ENCODE data around the gene ARSI. TPM values are rescaled to one million over a fixed set of nuclear protein-coding genes. Genes with fewer than 3 reads are reported as not detected.

The ARSI gene
- total RNA-seq, 1 experiment from 2014 or later, result 0.71 TPM

DNA sequence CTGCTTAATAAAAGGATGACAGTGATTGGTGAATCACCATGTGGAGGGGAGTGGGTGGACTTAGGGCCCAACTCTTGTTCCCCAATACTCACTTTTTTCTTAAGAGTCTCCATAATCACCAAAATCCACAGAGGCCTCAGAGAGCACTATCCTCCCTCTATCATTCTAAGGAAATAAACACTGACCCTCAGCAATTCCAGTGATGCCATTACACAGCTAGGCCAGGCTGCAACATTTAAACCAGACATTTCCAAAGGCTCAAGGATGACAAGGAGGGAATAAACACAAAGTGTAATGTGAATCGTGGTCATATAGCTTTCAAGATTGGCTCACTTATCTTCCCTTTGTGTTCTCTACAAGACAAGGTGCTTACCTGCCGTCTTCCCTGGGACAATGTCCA, 2.4 kb upstream of the ARSI start:
- Mint-ChIP-seq H3K4me3 (ENCODE audit: low read depth, unreplicated experiment) (no peak overlapping the region), H3K4me1 (ENCODE audit: low read depth, unreplicated experiment) (peaks cover 33% of the 10 kb centered on the region), H3K27ac (ENCODE audit: unreplicated experiment) (peak overlapping the region; percentile 5), H3K9me3 (ENCODE audit: low read depth, unreplicated experiment) (no peaks in the 10 kb centered on the region), H3K36me3 (ENCODE audit: insufficient read depth, unreplicated experiment) (peaks cover 6% of the 10 kb centered on the region), H3K27me3 (ENCODE audit: unreplicated experiment) (no peaks in the 10 kb centered on the region)
- CTCF ChIA-PET, result no interaction called here
- DNase-seq, result no peak
- BruUV-seq (replicated peaks), result no TSS peak
- intact Hi-C loops (cut with micrococcal nuclease; ENCODE audit: unreplicated experiment), result no loop called here
- TF ChIP-seq, protein P1, sequence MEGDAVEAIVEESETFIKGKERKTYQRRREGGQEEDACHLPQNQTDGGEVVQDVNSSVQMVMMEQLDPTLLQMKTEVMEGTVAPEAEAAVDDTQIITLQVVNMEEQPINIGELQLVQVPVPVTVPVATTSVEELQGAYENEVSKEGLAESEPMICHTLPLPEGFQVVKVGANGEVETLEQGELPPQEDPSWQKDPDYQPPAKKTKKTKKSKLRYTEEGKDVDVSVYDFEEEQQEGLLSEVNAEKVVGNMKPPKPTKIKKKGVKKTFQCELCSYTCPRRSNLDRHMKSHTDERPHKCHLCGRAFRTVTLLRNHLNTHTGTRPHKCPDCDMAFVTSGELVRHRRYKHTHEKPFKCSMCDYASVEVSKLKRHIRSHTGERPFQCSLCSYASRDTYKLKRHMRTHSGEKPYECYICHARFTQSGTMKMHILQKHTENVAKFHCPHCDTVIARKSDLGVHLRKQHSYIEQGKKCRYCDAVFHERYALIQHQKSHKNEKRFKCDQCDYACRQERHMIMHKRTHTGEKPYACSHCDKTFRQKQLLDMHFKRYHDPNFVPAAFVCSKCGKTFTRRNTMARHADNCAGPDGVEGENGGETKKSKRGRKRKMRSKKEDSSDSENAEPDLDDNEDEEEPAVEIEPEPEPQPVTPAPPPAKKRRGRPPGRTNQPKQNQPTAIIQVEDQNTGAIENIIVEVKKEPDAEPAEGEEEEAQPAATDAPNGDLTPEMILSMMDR (IDR thresholded peaks at IDR 0.05; ENCODE audit: unreplicated experiment), result no peak

GRCh38 chr5:150304481-150305081, 1.9 kb upstream of the ARSI start:
- H3K36me3 Mint-ChIP-seq (ENCODE audit: insufficient read depth, unreplicated experiment), result peaks cover 6% of the 10 kb centered on the region
- H3K9me3 Mint-ChIP-seq (ENCODE audit: low read depth, unreplicated experiment), result no peaks in the 10 kb centered on the region
- no TSS peak for BruUV-seq (replicated peaks)
- DNase-seq, result no peak
- no peak overlapping the region for H3K27ac Mint-ChIP-seq (ENCODE audit: unreplicated experiment)
- H3K27me3 Mint-ChIP-seq (ENCODE audit: unreplicated experiment), result no peaks in the 10 kb centered on the region
- H3K4me3 Mint-ChIP-seq (ENCODE audit: low read depth, unreplicated experiment), result no peak overlapping the region
- TF ChIP-seq, protein P1 (IDR thresholded peaks at IDR 0.05; ENCODE audit: unreplicated experiment), result no peak
- CTCF ChIA-PET, result no interaction called here
- peaks cover 33% of the 10 kb centered on the region for H3K4me1 Mint-ChIP-seq (ENCODE audit: low read depth, unreplicated experiment)
- intact Hi-C loops (cut with micrococcal nuclease; ENCODE audit: unreplicated experiment), result no loop called here

DNA sequence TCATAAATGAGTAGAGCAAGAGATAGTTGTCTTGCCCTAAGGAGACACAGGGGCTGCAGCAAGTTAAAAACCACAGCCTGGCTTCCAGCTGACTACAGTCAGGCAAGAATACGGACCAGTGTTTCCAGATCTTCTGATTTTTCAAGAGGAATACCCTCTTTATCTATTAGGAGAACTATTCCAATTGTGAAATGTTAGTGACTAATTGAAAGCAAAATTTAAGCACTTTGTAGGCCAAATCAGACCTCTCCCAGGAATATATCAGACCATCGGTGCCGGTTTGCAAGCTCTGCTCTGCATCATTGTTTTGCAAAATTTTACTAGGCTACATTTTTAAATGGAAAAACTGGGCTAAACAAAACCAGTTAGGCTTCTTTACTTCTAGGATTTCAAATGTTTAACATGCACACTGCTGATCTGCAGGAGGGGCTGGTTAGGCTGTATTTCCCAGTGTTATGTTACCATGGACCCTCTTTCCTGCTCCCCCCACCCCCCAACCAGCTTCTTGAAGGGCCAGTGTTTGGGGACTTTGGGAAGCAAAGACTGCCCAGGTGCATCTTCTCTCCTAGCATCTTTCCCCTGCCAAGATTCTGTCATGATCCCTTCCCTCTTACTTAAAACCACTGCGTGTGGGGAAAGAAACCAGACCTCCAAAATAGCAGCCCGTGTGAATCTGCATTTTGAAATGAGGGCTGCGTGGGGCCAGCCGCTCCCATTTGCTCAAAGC, 1.1 kb upstream of the ARSI start:
- H3K9me3 Mint-ChIP-seq (ENCODE audit: low read depth, unreplicated experiment), result no peaks in the 10 kb centered on the region
- no peak for DNase-seq
- H3K4me1 Mint-ChIP-seq (ENCODE audit: low read depth, unreplicated experiment), result peaks cover 33% of the 10 kb centered on the region
- intact Hi-C loops (cut with micrococcal nuclease; ENCODE audit: unreplicated experiment), result no loop called here
- no peak overlapping the region for H3K4me3 Mint-ChIP-seq (ENCODE audit: low read depth, unreplicated experiment)
- TF ChIP-seq, protein P1 (IDR thresholded peaks at IDR 0.05; ENCODE audit: unreplicated experiment), result no peak
- H3K27me3 Mint-ChIP-seq (ENCODE audit: unreplicated experiment), result no peaks in the 10 kb centered on the region
- H3K36me3 Mint-ChIP-seq (ENCODE audit: insufficient read depth, unreplicated experiment), result peaks cover 6% of the 10 kb centered on the region
- no peak overlapping the region for H3K27ac Mint-ChIP-seq (ENCODE audit: unreplicated experiment)
- CTCF ChIA-PET, result interaction anchor here (0.6 to 1.9 kb wide), 3 partner anchors 13 to 17 kb away, joined by 4 to 7 read pairs (median 5); no protein-coding TSS in a partner anchor
- BruUV-seq (replicated peaks), result no TSS peak

- intact Hi-C loops (cut with micrococcal nuclease; ENCODE audit: unreplicated experiment), result no loop called here
- CTCF ChIA-PET, result interaction anchor here (0.6 to 1.9 kb wide), 5 partner anchors 14 to 87 kb away, joined by 3 to 7 read pairs (median 4); no protein-coding TSS in a partner anchor
- BruUV-seq (replicated peaks), result no TSS peak
- H3K36me3 Mint-ChIP-seq (ENCODE audit: insufficient read depth, unreplicated experiment), result peaks cover 6% of the 10 kb centered on the region
- H3K4me1 Mint-ChIP-seq (ENCODE audit: low read depth, unreplicated experiment), result peaks cover 30% of the 10 kb centered on the region
- H3K27ac Mint-ChIP-seq (ENCODE audit: unreplicated experiment), result no peak overlapping the region
- no peaks in the 10 kb centered on the region for H3K27me3 Mint-ChIP-seq (ENCODE audit: unreplicated experiment)
- DNase-seq, result no peak
- H3K9me3 Mint-ChIP-seq (ENCODE audit: low read depth, unreplicated experiment), result no peaks in the 10 kb centered on the region
- H3K4me3 Mint-ChIP-seq (ENCODE audit: low read depth, unreplicated experiment), result peak overlapping the region; percentile 62
- TF ChIP-seq, protein P1 (IDR thresholded peaks at IDR 0.05; ENCODE audit: unreplicated experiment), result no peak
These were observed 438 bp upstream of the ARSI start for GRCh38 chr5:150303070-150303615.
